GM18861 (cell line): Measurements from ENCODE around the gene SIAE.
A peak's percentile ranks its signal among the peaks of the same experiment; 100 is the strongest.

Experiments used
- ATAC-seq: cut with Tn5 transposase; IDR thresholded peaks from one replicate; pipeline ENCODE4 v1.9.1; 2021; ENCODE audit not compliant: unreplicated experiment

Gene SIAE, protein sequence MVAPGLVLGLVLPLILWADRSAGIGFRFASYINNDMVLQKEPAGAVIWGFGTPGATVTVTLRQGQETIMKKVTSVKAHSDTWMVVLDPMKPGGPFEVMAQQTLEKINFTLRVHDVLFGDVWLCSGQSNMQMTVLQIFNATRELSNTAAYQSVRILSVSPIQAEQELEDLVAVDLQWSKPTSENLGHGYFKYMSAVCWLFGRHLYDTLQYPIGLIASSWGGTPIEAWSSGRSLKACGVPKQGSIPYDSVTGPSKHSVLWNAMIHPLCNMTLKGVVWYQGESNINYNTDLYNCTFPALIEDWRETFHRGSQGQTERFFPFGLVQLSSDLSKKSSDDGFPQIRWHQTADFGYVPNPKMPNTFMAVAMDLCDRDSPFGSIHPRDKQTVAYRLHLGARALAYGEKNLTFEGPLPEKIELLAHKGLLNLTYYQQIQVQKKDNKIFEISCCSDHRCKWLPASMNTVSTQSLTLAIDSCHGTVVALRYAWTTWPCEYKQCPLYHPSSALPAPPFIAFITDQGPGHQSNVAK

DNA sequence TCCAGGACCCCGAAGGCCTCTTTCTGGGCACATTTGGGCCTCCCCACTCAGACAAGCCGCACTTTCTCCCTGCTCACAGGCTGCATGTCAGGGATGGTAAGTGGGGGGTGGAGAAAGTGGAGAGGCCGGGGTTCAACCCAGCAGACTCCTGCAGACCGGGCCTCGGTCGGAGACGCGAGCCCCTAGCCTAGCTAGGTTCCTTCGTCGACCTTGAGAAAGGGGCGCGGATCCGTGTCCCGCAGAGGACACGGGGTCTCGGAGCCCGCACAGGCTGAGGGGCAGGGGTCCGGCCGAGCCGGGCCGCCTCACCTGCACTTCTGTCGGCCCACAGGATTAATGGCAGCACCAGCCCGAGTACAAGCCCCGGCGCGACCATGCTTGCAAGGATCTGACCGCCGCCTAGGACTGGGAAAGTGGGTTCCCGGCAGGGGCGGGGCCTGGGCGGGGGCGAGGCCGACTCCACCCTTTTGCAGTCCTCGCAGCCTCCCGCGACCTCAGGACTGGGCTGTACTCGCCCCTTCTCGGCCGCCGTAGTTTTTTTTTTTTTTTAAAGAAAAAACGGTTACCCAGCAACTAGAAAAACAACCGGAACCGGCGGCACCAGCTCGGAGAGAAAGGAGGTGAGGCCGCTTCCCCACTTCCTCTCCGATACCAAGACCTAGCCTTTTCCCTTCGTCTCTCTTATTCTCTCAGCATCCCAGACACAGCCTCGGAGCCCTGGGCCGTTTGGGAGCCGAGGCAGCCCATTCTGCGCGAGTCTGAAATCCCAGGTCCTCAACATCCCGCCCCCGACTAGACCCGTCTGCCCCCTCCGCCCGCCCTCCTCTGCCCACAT is at the start of gene SIAE, which contains the start of gene SPA17:
SIAE (minus strand) TSS at position 407 of the 835 bp plus-strand sequence; CDS start at position 376, 31 bp downstream.
SPA17 (plus strand) TSS at position 572 of the 835 bp plus-strand sequence. CDS start 1,361 bp downstream, outside the sequence.
- peak; percentile 58 for ATAC-seq

DNA sequence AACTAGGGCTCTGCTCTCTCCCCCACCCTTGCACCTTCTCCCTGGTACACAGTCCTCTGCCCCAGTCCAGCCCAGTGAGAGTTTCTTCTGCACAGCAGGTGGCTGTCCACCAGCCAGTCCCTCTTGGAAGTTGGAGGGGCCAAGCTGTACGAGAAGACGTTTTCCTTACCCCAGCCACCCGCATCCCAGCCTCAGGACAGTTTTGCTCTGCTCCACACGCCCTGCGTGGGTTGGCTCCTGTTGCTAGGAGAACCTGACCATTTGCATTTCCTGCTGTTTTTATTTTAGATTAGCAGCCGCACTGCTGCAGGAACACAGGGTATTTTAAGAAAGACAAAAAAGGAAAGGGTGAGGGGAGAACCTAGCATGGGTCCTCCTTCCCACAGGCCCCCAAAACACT is 48.6 kb upstream of the SIAE start:
- no peak for ATAC-seq

DNA sequence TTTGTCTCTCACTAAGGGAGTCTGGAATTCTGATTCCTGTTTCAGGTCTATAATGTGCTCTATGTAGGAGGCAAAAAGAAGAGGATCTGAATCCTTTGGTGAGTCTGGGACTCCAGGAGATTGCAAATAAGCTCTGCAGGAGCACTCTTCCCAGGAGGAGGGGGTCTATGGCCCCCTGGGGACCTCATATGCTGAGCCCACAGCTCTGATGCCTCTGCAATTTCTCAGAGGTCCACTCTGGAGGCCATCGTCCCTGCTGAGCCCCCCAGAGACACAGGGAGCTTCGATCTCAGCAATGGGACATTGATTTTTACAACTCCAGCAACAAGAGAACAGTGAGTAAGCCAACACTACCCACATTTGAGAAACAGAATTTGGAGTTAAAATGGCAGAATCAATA is 46.0 kb upstream of the SIAE start:
- ATAC-seq = no peak

DNA sequence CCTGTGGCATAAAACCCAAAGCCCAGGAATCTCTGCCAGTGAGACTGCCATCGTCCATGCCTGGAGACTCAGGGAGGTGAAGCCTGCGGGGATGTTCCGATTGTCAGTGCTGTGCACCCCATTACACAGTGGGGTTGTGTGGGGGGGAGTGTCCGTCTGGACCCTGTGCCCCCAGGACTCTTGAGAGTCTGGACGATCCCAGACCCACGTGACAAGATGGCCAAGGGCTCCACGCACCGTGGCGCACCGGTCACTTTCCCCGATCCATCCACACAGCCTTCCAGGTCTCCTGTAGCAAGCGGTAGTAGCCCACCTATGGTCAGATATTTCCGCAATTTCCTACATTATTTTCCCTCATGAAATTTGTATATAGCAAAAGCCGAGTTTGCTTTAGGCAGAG is 45.3 kb upstream of the SIAE start:
- no peak for ATAC-seq

DNA sequence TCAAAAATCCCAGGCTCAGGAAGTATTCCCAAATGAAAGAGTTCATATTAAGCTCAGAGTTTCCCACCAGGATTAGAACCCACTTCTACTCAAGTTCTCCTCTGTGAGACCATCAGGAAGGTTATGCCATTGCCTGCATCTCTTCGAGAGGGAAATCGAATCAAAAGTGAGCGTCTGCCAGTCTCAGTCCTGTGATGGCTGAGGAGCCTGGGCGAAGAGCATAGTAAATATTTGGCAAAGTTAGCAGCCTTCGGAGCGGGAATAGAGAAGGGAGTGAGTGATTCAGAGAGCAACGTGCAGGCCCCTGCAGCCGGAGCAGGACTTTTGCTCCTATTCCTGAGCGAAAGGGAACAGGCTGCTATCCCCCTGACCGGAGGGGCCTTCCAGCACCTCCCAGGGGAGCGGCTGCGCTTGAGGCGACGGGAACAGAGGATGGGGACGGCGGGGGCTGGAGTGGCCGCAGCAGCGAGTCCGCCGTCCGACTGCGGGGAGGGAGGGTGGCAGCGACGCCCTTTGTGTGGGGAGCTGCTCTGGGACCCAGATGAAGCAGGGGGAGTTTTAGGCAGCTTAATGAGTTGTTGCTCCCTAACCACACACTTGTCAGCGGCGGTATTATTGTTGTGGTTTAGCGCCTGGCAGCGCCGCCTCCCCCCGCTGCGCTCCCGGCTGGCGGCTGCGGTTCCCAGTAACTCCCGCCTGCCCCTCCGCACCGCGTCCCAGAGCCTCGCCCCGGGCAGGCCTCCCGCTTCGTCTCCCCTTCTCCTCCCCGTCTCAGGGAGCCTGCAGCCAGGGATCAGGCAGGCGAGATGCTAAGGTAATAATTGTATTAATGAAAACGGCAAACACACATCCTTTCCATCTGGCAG is 44.5 kb upstream of the SIAE start:
- peak; percentile 32 for ATAC-seq

DNA sequence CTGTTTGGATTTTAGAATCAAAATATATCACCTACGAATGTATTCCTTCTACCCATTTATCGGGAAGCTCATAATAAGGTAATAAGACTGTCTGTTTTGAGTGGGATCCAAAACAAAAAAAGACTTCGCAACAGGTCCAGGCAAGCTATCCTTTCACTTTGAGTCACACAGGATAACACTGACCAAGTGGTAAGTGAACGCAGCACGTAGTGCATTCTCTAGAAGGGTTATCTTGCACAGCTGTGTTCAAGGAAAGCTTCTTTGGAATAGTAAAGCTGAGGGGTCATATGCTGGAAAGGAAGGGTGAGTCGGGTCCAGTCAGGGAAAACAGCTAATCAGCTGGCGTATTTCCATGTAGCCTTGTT is 43.9 kb upstream of the SIAE start:
- ATAC-seq = peak; percentile 62

DNA sequence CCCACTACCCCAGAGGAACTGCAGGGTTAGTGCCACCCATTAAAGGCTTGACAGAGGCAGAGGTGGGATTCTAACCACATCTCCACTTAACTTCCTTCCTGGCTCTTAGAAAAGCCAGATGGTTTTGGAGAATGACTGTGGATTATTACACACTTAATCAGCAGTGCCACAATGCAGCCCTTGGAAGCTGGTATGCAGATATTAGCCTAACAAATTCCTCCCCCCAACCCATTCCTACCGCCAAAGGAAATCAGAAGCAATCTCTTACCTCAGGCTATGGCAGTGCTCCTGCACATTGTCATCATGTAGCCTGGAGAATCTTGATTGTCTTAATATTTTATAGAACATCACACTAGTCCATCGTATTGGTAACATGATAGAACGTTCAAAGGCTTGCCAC is 43.1 kb upstream of the SIAE start:
- no peak for ATAC-seq

DNA sequence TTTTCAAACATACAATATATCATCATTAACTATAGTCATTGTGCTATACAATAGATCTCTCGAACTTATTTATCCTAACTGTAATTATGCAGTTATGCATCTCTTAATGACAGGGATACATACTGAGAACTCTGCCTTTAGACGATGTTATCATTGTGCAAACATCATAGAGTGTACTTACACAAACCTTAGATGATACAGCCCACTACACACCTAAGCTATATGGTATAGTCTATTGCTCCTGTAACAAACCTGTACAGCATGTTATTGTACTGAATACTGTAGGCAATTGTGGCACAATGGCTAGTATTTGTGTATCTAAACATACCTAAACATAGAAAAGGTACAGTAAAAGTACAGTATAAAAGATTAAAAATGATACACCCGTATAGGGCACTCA is 38.9 kb upstream of the SIAE start:
- no peak for ATAC-seq

DNA sequence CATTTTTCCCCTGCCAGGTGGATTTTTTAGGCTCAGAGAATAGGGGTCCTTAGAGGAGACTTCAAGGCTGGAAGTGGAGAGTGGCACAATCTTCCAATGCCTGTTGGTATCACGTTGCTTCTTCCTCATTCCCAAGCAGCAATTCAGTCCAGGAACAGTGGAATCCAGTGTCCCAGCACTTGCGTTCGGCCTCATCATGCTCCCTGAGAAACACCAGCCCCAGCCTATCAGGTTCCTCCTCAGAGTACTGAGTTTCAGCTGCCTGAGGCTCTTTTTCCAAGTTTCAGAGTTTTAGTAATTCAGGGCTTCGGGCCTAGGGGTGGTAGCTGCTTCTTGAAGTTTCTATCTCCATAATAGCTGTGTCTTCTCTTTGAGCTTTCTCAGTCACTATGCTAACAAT is 34.3 kb upstream of the SIAE start:
- no peak for ATAC-seq

DNA sequence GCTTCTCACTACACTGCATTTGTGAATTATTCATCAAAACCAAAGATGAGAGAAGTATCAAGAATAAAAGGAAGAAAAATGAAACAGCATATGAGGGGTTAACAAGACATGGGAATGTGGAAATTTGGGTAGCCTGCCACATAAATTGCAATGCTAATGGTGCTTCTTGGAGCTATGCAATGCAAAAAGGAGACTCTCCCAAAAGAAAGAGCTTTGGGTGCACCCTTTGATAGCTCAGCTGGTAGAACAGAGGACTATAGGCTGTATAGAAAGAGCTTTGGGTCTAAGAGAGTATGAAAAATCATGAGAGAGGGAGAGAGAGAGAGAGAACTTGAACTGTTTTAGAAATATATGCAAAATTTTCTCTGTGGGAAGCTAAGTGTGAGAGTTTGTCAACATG is 26.5 kb upstream of the SIAE start:
- ATAC-seq = no peak

DNA sequence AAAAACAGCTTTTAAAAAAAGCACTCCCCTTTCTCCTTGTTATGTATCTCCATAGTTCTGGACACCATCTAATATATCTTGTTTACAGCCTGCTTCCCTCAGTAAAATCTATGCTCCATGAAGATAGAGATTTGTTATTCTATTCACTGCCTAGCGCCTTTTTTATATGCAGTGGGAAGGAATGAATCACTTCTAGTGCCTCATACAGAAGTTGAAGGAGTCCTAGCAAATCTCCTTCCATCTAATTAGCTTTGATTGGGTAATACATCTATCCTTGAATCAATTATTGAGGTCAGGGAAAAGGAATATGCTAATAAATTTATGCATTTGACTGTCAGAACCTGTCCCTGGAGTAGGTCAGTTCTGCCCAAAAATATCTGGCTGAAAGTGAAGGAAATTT is 26.0 kb upstream of the SIAE start:
- no peak for ATAC-seq

DNA sequence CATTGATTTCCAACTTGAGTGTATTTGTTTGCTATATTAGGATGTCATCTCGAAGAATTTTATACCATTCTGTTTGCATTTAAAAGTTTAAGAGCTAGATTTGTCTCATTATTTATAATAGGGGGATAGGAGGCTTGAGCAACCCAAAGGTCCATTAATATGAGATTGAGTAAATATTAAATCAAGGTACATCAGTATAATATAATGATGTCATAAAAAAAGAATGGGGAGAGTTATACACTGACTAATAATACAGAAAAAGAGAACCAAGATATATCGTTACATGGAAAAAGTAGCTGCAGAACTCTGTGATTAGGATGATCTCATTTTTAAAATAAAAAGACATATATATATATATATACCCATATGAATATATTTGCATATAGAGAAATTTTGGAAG is 19.6 kb upstream of the SIAE start:
- ATAC-seq = no peak

DNA sequence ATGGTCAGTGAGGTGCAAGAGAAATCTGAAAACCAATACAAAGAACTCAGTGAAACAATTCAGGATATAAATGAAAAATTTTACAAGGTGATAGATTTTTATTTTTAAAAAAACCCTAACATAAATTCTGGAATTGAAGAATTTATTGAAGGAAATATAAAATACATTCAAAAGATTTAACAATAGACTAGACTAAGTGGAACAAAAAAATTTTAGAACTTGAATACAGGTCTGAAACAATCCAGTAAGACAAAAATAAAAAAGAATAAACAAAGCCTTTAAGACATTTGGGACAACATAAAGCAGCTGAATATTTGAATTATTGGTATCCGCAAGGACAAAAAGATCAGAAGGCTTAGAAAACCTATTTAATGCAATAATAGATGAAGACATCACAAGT is 8.9 kb upstream of the SIAE start:
- ATAC-seq = no peak

DNA sequence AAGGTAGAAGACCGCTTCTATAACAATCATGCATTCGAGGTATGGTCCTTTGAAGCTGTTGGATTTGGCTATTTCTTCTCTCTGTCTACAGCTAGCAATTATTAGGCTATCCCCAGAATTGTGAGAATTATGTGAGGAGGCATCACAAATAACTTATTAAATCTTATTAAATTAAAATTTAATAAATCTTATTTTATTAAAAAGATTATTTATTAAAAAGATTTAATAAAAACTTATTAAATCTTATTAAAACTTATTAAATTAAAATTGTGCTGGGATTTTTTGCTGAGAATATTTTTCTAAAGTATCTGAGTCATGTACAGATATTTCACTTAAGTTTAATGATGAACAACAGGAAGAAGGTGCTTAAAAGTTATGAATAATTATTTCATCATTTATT is 7.9 kb upstream of the SIAE start:
- no peak for ATAC-seq

DNA sequence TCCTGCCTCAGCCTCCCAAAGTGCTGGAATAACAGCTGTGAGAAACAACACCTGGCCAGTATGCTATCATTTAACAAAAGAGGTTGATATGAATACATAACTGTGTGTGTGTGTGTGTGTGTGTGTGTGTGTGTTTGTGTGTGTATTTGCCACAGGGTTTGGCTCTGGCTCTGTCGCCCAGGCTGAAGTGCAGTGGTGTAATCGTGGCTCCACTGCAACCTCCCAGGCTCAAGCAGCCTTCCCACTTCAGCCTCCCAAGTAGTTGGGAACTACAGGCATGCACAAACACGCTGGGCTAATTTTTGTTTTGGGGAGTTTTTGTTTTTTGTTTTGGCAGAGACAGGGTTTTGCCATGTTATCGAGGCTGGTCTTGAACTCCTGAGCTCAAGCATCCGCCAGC is 4.9 kb upstream of the SIAE start:
- no peak for ATAC-seq

DNA sequence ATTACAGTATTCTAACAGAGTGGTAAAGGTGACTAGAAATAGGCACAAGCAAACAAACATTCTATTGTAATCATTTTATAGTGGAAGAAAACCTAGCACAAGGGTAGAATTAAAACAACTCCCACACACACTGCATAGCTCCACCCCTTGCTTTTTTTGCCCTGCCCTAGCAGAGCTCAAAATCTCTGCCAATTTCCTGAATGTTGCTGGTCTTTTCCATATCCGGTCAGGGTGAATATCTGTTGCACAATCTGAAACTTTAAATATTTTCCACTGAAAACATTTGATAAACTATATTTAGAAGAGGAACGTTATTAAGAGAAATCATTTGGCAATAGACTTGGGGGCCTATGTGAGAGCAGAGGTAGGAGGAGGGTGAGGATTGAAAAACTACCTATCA is 2.8 kb upstream of the SIAE start:
- no peak for ATAC-seq

DNA sequence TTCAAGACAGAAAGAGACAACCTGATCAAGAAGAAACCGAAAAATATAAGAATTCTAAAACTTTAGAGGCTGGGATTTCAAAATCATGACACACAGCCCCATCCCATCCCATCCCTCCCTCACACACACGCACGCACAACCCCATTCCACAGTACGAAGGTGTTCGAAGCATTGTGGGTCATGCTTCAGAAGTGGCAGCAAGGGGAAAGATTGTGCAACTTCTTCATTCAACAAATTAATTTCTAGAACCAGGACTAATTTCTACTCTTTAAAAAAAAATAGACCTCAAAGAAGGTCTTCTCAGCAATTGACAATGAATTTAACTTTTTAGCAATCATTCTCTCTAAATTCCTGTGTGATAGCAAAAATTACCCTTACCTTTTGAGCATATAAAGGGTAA is 1.0 kb upstream of the SIAE start:
- ATAC-seq = no peak

DNA sequence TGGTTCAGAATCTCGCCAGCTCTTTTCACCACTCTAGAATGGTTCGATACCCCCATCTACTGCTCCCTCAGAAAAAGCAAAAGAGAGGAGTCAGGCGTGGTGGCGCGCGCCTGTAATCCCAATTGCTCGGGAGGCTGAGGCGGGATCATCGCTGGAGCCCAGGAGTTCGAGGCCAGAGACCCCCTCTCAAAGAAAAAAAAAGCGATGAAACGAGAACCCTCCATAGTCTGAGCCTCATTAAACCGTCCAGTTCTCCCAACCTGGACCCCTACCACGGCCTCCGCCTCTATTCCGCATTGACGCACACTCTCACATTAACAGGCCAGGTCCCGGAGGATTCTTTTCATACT is 604 bp upstream of the SIAE start:
- ATAC-seq = no peak

DNA sequence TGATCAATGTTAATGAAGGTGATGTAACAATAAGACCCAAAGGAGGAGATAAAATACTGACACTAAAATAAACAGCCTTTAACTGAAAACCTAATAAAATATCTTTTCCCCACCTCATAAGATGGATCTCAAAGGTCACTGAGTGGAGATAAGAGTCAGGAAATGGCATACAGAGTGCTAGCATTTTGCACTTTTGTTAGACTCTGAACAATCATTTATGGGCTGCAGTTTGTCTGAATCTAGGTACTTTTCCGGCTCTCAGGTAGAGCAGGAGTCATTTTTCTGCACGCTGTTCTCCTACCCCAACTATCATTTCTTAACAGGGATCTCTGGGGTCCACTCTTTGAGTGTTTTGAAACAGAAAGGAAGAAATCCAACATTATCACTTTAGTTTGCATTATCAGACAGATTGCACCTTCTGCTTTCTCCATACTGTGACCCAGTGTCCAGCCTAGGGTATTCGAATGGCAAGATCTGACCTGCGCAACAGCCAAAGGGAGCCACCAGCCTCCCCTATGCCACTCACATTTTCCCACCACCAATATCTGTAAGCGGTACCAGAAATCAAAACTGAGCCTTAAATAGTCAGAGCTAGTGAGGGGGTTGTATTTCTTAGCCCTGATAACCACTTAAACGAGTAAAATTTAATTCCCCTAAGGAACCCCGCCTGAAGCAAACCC is 863 bp downstream of the SIAE start:
- no peak for ATAC-seq

DNA sequence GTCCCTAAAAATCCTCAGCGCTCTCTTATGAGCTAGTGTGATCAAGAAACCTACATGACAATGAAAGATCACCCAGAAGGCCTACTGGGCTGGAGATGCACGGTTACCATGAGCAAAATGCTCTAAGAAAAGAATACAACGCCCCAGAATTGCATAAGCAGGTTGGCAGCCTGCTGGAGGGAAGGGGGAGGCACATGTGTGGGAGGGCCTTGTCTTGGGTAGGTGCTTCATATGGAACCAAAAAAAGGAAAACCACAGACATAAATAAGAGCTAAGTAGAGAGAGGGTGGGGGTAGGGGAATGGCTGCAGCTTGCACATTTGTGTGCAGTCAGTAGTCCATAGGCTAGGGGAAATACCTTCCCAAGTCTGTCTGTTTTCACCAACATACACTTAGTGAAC is 2.8 kb downstream of the SIAE start:
- ATAC-seq = peak; percentile 32

DNA sequence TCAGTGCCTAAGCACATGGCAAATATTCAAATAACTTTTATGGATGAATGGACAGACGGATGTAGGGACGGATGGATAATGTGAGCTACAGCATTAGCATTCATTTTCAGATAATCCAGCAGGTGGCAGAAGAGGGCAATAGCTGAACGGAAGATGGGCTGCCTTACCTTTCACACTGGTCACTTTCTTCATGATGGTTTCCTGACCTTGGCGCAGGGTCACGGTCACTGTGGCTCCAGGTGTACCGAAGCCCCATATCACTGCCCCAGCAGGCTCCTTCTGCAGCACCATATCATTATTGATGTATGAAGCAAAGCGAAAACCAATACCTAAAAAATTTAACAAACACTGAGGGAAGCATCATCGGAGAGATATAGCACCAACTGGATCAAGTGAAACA is 4.3 kb downstream of the SIAE start:
- ATAC-seq = peak; percentile 40
